ENCODE data around the gene COL4A2.

- TF ChIP-seq CTCF (optimal IDR thresholded peaks at IDR 0.05 in 1 of 3, IDR thresholded peaks at IDR 0.05 in 1 of 3, conservative IDR thresholded peaks at IDR 0.05 in 1 of 3; ENCODE audit: extremely low read depth in 1 of 3, insufficient read depth in 2 of 3, low read length in 3 of 3) (no peak), EZH2 (IDR thresholded peaks at IDR 0.05; ENCODE audit: low read length) (no peak)
These were observed 183.1 kb downstream of the COL4A2 start for GRCh38 chr13:110490009-110490770.

Data from keratinocyte (primary cell).